ENCODE measurements around the gene HSP90AB1. TPM values are rescaled to one million over a fixed set of nuclear protein-coding genes. Genes with fewer than 3 reads are reported as not detected.
A peak's percentile ranks its signal among the peaks of the same experiment; 100 is the strongest.

Gene HSP90AB1
- total and polyA plus RNA-seq, 9 of the 15 experiments (the other 6 are each of a cell fraction or from before 2014, with no cell fraction given): 1,780 to 3,358 (median 2,262) TPM

GRCh38 chr6:44237813-44238433 is 9.0 kb upstream of the HSP90AB1 start (continued):
- TF ChIP-seq, protein P1, sequence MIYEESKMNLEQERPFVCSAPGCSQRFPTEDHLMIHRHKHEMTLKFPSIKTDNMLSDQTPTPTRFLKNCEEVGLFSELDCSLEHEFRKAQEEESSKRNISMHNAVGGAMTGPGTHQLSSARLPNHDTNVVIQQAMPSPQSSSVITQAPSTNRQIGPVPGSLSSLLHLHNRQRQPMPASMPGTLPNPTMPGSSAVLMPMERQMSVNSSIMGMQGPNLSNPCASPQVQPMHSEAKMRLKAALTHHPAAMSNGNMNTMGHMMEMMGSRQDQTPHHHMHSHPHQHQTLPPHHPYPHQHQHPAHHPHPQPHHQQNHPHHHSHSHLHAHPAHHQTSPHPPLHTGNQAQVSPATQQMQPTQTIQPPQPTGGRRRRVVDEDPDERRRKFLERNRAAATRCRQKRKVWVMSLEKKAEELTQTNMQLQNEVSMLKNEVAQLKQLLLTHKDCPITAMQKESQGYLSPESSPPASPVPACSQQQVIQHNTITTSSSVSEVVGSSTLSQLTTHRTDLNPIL (CRISPR knock-in tag; IDR thresholded peaks at IDR 0.05): no peak
- no peak for TF ChIP-seq ZNF146 (CRISPR knock-in tag; IDR thresholded peaks at IDR 0.05; ENCODE audit: unreplicated experiment)
- no peak for TF ChIP-seq ZNF785 (CRISPR knock-in tag; IDR thresholded peaks at IDR 0.05)
- TF ChIP-seq, protein P2, sequence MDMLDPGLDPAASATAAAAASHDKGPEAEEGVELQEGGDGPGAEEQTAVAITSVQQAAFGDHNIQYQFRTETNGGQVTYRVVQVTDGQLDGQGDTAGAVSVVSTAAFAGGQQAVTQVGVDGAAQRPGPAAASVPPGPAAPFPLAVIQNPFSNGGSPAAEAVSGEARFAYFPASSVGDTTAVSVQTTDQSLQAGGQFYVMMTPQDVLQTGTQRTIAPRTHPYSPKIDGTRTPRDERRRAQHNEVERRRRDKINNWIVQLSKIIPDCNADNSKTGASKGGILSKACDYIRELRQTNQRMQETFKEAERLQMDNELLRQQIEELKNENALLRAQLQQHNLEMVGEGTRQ (CRISPR knock-in tag; IDR thresholded peaks at IDR 0.05): no peak
- TF ChIP-seq, protein P3, sequence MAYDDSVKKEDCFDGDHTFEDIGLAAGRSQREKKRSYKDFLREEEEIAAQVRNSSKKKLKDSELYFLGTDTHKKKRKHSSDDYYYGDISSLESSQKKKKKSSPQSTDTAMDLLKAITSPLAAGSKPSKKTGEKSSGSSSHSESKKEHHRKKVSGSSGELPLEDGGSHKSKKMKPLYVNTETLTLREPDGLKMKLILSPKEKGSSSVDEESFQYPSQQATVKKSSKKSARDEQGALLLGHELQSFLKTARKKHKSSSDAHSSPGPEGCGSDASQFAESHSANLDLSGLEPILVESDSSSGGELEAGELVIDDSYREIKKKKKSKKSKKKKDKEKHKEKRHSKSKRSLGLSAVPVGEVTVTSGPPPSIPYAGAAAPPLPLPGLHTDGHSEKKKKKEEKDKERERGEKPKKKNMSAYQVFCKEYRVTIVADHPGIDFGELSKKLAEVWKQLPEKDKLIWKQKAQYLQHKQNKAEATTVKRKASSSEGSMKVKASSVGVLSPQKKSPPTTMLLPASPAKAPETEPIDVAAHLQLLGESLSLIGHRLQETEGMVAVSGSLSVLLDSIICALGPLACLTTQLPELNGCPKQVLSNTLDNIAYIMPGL (CRISPR knock-in tag; IDR thresholded peaks at IDR 0.05): 0 out of 2 replicates have a peak, but pooled peaks have one; percentile 52
- TF ChIP-seq ZBED1 (IDR thresholded peaks at IDR 0.05): no peak
- peak; percentile 95 for TF ChIP-seq EP400 (IDR thresholded peaks at IDR 0.05)
- TF ChIP-seq MAZ (CRISPR knock-in tag; conservative IDR thresholded peaks at IDR 0.05 in 1 of 2, IDR thresholded peaks at IDR 0.05 in 1 of 2): peak; percentile 96

All from K562 (cell line).